WTC11 (cell line): ENCODE results near the gene LRRC51.

ENCODE experiments used
- CREB1 ChIP-seq: sonication (generic); formaldehyde crosslinking; IDR thresholded peaks from 2 replicates; pipeline ENCODE4 v1.8.0; 2023; ENCODE audit warnings: mild to moderate bottlenecking, missing genetic modification reagents
- ESRRA ChIP-seq: sonication (generic); formaldehyde crosslinking; IDR thresholded peaks from 2 replicates; pipeline ENCODE4 v1.8.1; 2022; ENCODE audit warnings: mild to moderate bottlenecking, missing genetic modification reagents, borderline replicate concordance
- ETV6 ChIP-seq: sonication (generic); formaldehyde crosslinking; IDR thresholded peaks from 2 replicates; pipeline ENCODE4 v1.8.1; 2022; ENCODE audit warnings: mild to moderate bottlenecking, missing genetic modification reagents
- RORB ChIP-seq: fragments of 250-450 bp; sonication (Bioruptor Pico); IDR thresholded peaks from 2 replicates; pipeline ENCODE4 v1.9.0; 2021; ENCODE audit warnings: mild to moderate bottlenecking
- ZBTB21 ChIP-seq: sonication (generic); formaldehyde crosslinking; IDR thresholded peaks from 2 replicates; pipeline ENCODE4 v1.8.1; 2023; ENCODE audit warnings: mild to moderate bottlenecking, missing genetic modification reagents, borderline replicate concordance
- ZNF121 ChIP-seq: sonication (generic); formaldehyde crosslinking; IDR thresholded peaks from 2 replicates; pipeline ENCODE4 v1.8.0; 2023; ENCODE audit warnings: missing genetic modification reagents
- ZNF671 ChIP-seq: fragments of 250-450 bp; sonication (Bioruptor Pico); IDR thresholded peaks from 2 replicates; pipeline ENCODE4 v1.8.0; 2021; ENCODE audit warnings: mild to moderate bottlenecking
- TF ChIP-seq, protein P1 (sequence below): sonication (generic); formaldehyde crosslinking; IDR thresholded peaks from 2 replicates; pipeline ENCODE4 v1.8.1; 2022; ENCODE audit warnings: missing genetic modification reagents, borderline replicate concordance
- TF ChIP-seq, protein P2 (sequence below): fragments of 200-600 bp; IDR thresholded peaks from 2 replicates; pipeline ENCODE4 v1.8.0; 2022; ENCODE audit warnings: antibody characterized with exemption

DNA sequence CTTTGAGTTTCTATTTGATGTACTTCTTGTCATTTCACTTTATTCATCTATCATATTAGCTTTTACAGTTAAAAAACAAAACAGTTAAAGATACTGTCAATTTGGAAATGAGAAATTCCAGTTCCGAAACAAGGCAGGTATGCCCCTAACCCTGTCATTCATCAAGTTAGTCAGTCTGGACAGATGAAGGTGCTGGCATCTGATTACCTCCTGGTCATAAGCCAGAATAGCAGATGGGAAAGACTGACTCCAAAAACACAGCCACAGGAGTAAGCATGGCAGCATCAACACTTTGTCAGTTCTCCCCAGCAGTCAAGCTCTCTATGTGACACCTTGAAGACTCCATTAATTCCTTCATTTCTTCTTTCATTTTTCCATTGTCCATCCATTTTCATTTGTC is 4.3 kb downstream of the LRRC51 start:
- TF ChIP-seq, protein P1, sequence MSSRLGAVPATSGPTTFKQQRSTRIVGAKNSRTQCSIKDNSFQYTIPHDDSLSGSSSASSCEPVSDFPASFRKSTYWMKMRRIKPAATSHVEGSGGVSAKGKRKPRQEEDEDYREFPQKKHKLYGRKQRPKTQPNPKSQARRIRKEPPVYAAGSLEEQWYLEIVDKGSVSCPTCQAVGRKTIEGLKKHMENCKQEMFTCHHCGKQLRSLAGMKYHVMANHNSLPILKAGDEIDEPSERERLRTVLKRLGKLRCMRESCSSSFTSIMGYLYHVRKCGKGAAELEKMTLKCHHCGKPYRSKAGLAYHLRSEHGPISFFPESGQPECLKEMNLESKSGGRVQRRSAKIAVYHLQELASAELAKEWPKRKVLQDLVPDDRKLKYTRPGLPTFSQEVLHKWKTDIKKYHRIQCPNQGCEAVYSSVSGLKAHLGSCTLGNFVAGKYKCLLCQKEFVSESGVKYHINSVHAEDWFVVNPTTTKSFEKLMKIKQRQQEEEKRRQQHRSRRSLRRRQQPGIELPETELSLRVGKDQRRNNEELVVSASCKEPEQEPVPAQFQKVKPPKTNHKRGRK (CRISPR knock-in tag), result no peak
- TF ChIP-seq, protein P2, sequence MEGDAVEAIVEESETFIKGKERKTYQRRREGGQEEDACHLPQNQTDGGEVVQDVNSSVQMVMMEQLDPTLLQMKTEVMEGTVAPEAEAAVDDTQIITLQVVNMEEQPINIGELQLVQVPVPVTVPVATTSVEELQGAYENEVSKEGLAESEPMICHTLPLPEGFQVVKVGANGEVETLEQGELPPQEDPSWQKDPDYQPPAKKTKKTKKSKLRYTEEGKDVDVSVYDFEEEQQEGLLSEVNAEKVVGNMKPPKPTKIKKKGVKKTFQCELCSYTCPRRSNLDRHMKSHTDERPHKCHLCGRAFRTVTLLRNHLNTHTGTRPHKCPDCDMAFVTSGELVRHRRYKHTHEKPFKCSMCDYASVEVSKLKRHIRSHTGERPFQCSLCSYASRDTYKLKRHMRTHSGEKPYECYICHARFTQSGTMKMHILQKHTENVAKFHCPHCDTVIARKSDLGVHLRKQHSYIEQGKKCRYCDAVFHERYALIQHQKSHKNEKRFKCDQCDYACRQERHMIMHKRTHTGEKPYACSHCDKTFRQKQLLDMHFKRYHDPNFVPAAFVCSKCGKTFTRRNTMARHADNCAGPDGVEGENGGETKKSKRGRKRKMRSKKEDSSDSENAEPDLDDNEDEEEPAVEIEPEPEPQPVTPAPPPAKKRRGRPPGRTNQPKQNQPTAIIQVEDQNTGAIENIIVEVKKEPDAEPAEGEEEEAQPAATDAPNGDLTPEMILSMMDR, result no peak
- TF ChIP-seq ZBTB21 (CRISPR knock-in tag), result no peak
- no peak for TF ChIP-seq ETV6 (CRISPR knock-in tag)
- no peak for TF ChIP-seq ZNF121 (CRISPR knock-in tag)
- TF ChIP-seq ZNF671 (CRISPR knock-in tag), result no peak
- no peak for TF ChIP-seq ESRRA
- TF ChIP-seq CREB1 (CRISPR knock-in tag), result no peak
- no peak for TF ChIP-seq RORB (CRISPR knock-in tag)
